ENCODE data around the gene SERPINE1. TPM values are rescaled to one million over a fixed set of nuclear protein-coding genes. Genes with fewer than 3 reads are reported as not detected.
"Not testable (repeated sequence)": the region's sequence is repeated elsewhere in the genome, so short reads cannot be mapped to it uniquely, and the experiment has no call there.

The SERPINE1 gene
- total RNA-seq = under 1 TPM in 1 of 2 experiments, not detected in 1; 0.07 TPM

GRCh38 chr7:101126651-101127459 is at the start of gene SERPINE1:
Gene SERPINE1 (plus strand): TSS chr7:101127104. CDS start chr7:101128394, 1,290 bp downstream.
- peaks cover 35% of the 10 kb centered on the region for H3K4me1 Mint-ChIP-seq (ENCODE audit: low read depth)

DNA sequence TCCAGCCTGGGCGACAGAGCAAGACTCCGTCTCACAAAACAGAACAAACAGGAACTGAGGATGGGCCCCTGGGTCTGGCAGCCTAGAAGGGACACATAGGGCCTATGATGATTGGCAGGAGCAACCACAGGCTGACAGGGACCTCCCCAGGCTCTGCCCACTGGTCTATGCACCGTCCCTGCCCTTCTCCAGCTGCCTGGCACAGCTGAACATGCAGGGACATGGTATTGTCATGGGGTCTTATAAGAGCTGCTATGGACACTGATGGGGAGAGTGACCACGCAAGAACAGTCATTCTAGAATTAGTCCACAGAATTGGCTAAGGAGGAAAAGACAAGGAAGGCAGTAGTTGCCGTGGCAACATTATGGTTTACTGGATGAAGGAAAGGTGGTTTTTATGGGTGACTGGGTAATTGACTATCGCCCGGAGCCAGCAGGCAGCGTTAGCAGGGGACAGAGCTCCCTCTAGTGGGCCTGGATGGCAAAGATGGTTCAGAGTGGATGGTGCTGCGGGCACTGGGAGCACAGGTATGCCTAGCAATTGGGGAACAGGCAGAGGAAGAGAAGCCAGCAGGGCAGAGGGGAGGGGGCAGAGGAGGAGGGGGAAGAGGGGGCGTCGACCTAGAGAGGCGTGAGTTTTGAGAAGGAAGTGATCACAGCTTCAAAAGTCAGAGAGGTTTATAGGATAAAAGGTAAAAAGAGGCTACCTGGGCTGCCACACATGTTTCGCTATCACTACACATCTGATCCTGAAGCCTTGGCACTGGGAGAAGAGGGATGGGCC is 49.4 kb upstream of the SERPINE1 start:
- H3K36me3 Mint-ChIP-seq (ENCODE audit: low read depth) = no peaks in the 10 kb centered on the region
- peak; percentile 94 for DNase-seq
- H3K9me3 Mint-ChIP-seq = no peaks in the 10 kb centered on the region
- H3K4me1 Mint-ChIP-seq (ENCODE audit: low read depth) = peaks cover 7% of the 10 kb centered on the region
- H3K4me3 Mint-ChIP-seq = no peak overlapping the region
- CTCF ChIA-PET = interaction anchor here (0.6 to 1.8 kb wide), 16 partner anchors 8 to 311 kb away, joined by 3 to 9 read pairs (median 3); partner anchors contain the start of gene TRIM56
- intact Hi-C loops (cut with micrococcal nuclease) = loop anchor here (1.0 to 5.0 kb wide), 3 partner anchors 111 to 183 kb away; no protein-coding TSS in a partner anchor
- H3K27me3 Mint-ChIP-seq (ENCODE audit: low read depth) = no peaks in the 10 kb centered on the region
- H3K27ac Mint-ChIP-seq = no peak overlapping the region

More at GRCh38 chr7:101126651-101127459, at the start of gene SERPINE1:
- CTCF ChIA-PET = interaction anchor here (0.5 to 4.1 kb wide), 2 partner anchors 18 to 48 kb away, joined by 4 to 20 read pairs; no protein-coding TSS in a partner anchor
- H3K27me3 Mint-ChIP-seq (ENCODE audit: low read depth) = peaks cover 47% of the 10 kb centered on the region
- intact Hi-C loops (cut with micrococcal nuclease) = loop anchor here (1.0 kb wide), 1 partner anchor 11 kb away; no protein-coding TSS in a partner anchor
- no peak within 1 kb of the TSS for H3K27ac Mint-ChIP-seq
- peak; percentile 61 for DNase-seq
- H3K9me3 Mint-ChIP-seq = no peaks in the 10 kb centered on the region
- H3K4me3 Mint-ChIP-seq = peak within 1 kb of the TSS; percentile 45
- no peaks in the 10 kb centered on the region for H3K36me3 Mint-ChIP-seq (ENCODE audit: low read depth)

GRCh38 chr7:101081432-101081831 is 45.5 kb upstream of the SERPINE1 start:
- H3K4me3 Mint-ChIP-seq = no peak overlapping the region

DNA sequence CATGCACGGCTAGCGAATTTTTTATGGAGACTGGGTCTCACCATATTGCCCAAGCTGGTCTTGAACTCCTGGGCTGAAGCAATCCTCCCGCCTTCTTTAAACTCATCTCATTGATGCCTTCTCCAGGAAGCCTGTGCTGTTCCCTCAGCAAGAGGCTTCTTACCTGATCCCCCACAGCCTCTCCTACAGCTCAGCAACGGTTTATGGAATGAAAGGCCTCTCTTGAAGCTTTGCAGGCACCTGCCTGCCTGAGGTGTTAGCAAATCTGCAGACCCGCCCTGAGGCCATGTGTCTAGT is 42.1 kb upstream of the SERPINE1 start:
- Mint-ChIP-seq H3K27me3 (ENCODE audit: low read depth) (no peaks in the 10 kb centered on the region), H3K36me3 (ENCODE audit: low read depth) (peaks cover 19% of the 10 kb centered on the region), H3K9me3 (no peaks in the 10 kb centered on the region), H3K27ac (peak overlapping the region; percentile 99), H3K4me1 (ENCODE audit: low read depth) (peaks cover 32% of the 10 kb centered on the region), H3K4me3 (peak overlapping the region; percentile 99)
- no peak for DNase-seq
- intact Hi-C loops (cut with micrococcal nuclease) = loop anchor here (1.0 to 2.0 kb wide), 3 partner anchors 53 to 168 kb away; no protein-coding TSS in a partner anchor
- CTCF ChIA-PET = interaction anchor here (0.7 to 1.7 kb wide), 6 partner anchors 8 to 195 kb away, joined by 3 to 8 read pairs (median 4); partner anchors contain the start of gene UFSP1

More at GRCh38 chr7:101081432-101081831, 45.5 kb upstream of the SERPINE1 start:
- DNase-seq = no peak
- Mint-ChIP-seq H3K27ac (no peak overlapping the region), H3K36me3 (ENCODE audit: low read depth) (peaks cover 4% of the 10 kb centered on the region), H3K4me1 (ENCODE audit: low read depth) (peaks cover 17% of the 10 kb centered on the region), H3K27me3 (ENCODE audit: low read depth) (no peaks in the 10 kb centered on the region), H3K9me3 (no peaks in the 10 kb centered on the region)
- intact Hi-C loops (cut with micrococcal nuclease) = no loop called here
- CTCF ChIA-PET = no interaction called here

GRCh38 chr7:101085162-101085964 is 41.5 kb upstream of the SERPINE1 start, which contains the start of gene TRIM56:
Gene TRIM56 (plus strand): TSS chr7:101085481. CDS start chr7:101087313, 1,832 bp downstream.
- peaks cover 33% of the 10 kb centered on the region for H3K4me1 Mint-ChIP-seq (ENCODE audit: low read depth)
- CTCF ChIA-PET = interaction anchor here (0.7 to 1.7 kb wide), 7 partner anchors 9 to 196 kb away, joined by 3 to 8 read pairs (median 4); partner anchors contain the start of gene UFSP1
- H3K27me3 Mint-ChIP-seq (ENCODE audit: low read depth) = no peaks in the 10 kb centered on the region
- no peaks in the 10 kb centered on the region for H3K9me3 Mint-ChIP-seq
- peak within 1 kb of the TSS; percentile 99 for H3K27ac Mint-ChIP-seq
- peak within 1 kb of the TSS; percentile 99 for H3K4me3 Mint-ChIP-seq
- H3K36me3 Mint-ChIP-seq (ENCODE audit: low read depth) = peaks cover 19% of the 10 kb centered on the region
- intact Hi-C loops (cut with micrococcal nuclease) = loop anchor here (1.0 to 2.0 kb wide), 3 partner anchors 53 to 167 kb away; no protein-coding TSS in a partner anchor
- DNase-seq = peak; percentile 85

GRCh38 chr7:101087334-101088068 is 39.4 kb upstream of the SERPINE1 start:
- peaks cover 40% of the 10 kb centered on the region for H3K4me1 Mint-ChIP-seq (ENCODE audit: low read depth)
- no peaks in the 10 kb centered on the region for H3K9me3 Mint-ChIP-seq
- H3K27ac Mint-ChIP-seq = no peak overlapping the region
- no peaks in the 10 kb centered on the region for H3K27me3 Mint-ChIP-seq (ENCODE audit: low read depth)
- CTCF ChIA-PET = interaction anchor here (1.0 kb wide), 1 partner anchor 9 kb away, joined by 3 read pairs; no protein-coding TSS in a partner anchor
- DNase-seq = no peak
- H3K36me3 Mint-ChIP-seq (ENCODE audit: low read depth) = peaks cover 34% of the 10 kb centered on the region
- intact Hi-C loops (cut with micrococcal nuclease) = no loop called here
- H3K4me3 Mint-ChIP-seq = no peak overlapping the region

DNA sequence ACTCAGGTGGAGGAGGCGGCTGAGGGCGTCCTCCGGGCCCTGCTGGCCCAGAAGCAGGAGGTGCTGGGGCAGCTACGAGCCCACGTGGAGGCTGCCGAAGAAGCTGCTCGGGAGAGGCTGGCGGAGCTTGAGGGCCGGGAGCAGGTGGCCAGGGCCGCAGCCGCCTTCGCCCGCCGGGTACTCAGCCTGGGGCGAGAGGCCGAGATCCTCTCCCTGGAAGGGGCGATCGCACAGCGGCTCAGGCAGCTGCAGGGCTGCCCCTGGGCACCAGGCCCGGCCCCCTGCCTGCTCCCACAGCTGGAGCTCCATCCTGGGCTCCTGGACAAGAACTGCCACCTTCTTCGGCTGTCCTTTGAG is 38.9 kb upstream of the SERPINE1 start:
- Mint-ChIP-seq H3K27ac (no peak overlapping the region), H3K4me3 (no peak overlapping the region), H3K4me1 (ENCODE audit: low read depth) (peaks cover 40% of the 10 kb centered on the region), H3K9me3 (no peaks in the 10 kb centered on the region), H3K27me3 (ENCODE audit: low read depth) (no peaks in the 10 kb centered on the region), H3K36me3 (ENCODE audit: low read depth) (peaks cover 37% of the 10 kb centered on the region)
- DNase-seq = no peak
- CTCF ChIA-PET = interaction anchor here (0.6 to 1.0 kb wide), 2 partner anchors 9 to 105 kb away, joined by 3 read pairs; no protein-coding TSS in a partner anchor
- intact Hi-C loops (cut with micrococcal nuclease) = no loop called here

GRCh38 chr7:101088858-101089529 is 37.9 kb upstream of the SERPINE1 start:
- Mint-ChIP-seq H3K36me3 (ENCODE audit: low read depth) (peaks cover 37% of the 10 kb centered on the region), H3K9me3 (no peaks in the 10 kb centered on the region), H3K27ac (no peak overlapping the region), H3K4me1 (ENCODE audit: low read depth) (peaks cover 40% of the 10 kb centered on the region), H3K4me3 (no peak overlapping the region), H3K27me3 (ENCODE audit: low read depth) (no peaks in the 10 kb centered on the region)
- intact Hi-C loops (cut with micrococcal nuclease) = no loop called here
- DNase-seq = no peak
- CTCF ChIA-PET = interaction anchor here (0.6 to 1.0 kb wide), 2 partner anchors 8 to 104 kb away, joined by 3 read pairs; no protein-coding TSS in a partner anchor

DNA sequence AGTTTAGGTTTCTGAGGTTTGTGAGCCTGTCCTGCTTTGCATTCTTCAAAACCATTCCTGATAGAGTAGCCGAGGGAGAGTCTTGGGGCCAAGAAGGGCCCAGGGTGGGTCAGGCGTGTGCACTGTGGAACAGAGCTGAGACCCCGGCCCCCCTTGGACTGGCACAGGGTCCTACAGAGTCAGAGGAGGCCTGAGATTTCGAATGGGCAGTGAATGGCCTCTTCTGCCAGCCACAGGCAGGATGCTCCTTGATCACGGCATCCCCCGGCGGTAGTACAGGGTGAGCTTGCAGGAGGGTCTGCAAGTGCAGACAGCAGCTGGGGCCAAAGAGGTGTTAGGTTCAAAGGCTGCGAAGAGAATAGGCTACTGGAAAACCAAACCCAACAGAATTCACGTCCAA is 37.0 kb upstream of the SERPINE1 start:
- no peaks in the 10 kb centered on the region for H3K27me3 Mint-ChIP-seq (ENCODE audit: low read depth)
- DNase-seq = no peak
- H3K27ac Mint-ChIP-seq = no peak overlapping the region
- intact Hi-C loops (cut with micrococcal nuclease) = no loop called here
- H3K36me3 Mint-ChIP-seq (ENCODE audit: low read depth) = peaks cover 37% of the 10 kb centered on the region
- H3K4me3 Mint-ChIP-seq = no peak overlapping the region
- CTCF ChIA-PET = no interaction called here
- peaks cover 35% of the 10 kb centered on the region for H3K4me1 Mint-ChIP-seq (ENCODE audit: low read depth)
- no peaks in the 10 kb centered on the region for H3K9me3 Mint-ChIP-seq

DNA sequence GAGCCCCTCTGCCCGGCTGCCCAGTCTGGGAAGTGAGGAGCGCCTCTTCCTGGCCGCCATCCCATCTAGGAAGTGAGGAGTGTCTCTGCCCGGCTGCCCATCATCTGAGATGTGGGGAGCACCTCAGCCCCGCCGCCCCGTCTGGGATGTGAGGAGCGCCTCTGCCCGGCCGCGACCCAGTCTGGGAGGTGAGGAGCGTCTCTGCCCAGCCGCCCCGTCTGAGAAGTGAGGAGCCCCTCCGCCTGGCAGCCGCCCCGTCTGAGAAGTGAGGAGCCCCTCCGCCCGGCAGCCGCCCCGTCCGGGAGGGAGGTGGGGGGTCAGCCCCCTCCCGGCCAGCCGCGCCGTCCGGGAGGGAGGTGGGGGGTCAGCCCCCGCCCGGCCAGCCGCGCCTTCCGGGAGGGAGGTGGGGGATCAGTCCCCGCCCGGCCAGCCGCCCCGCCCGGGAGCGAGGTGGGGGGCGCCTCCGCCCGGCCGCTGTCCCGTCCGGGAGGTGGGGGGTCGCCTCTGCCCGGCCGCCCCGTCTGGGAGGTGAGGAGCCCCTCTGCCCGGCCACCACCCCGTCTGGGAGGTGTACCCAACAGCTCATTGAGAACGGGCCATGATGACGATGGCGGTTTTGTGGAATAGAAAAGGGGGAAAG is 34.5 kb upstream of the SERPINE1 start:
- Mint-ChIP-seq H3K36me3 (ENCODE audit: low read depth) (peaks cover 30% of the 10 kb centered on the region), H3K4me1 (ENCODE audit: low read depth) (peaks cover 23% of the 10 kb centered on the region)
- intact Hi-C loops (cut with micrococcal nuclease); H3K27ac Mint-ChIP-seq; DNase-seq; H3K27me3 Mint-ChIP-seq (ENCODE audit: low read depth); H3K9me3 Mint-ChIP-seq; H3K4me3 Mint-ChIP-seq; CTCF ChIA-PET: not testable (repeated sequence)

All from activated naive CD4-positive, alpha-beta T cell treated with anti-CD3 and anti-CD28 coated beads for 36 hours (primary cell).